ENCODE results near the gene SLC16A7. TPM values are rescaled to one million over a fixed set of nuclear protein-coding genes. Genes with fewer than 3 reads are reported as not detected.

Gene SLC16A7
- total RNA-seq, 6 experiments from 2014 or later, result 38.3 to 49.6 (median 41.7) TPM

DNA sequence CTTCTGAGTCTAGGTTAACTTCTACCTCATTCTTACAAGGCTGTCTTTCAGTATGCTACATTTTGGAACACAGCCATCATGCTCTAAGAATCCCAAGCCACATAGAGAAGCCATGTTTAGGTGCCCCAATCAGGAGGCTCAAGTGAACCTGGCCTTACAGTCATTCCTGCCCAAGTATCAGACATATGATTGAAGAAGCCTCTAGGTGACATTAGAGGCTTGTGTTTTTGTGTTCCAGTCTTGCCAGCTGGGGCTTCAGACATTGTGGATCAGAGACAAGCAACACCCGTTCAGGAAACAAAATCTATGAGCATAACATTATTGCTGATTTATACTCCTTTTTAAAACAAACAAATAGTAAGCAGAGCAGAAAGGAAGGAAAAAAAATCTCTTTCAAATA lies 8.1 kb upstream of the SLC16A7 start:
- no peaks in the 10 kb centered on the region; the same call in 1 of the 2 replicates for H3K27me3 Mint-ChIP-seq (ENCODE audit: insufficient read depth)
- H3K36me3 Mint-ChIP-seq (ENCODE audit: low read depth), result no peaks in the 10 kb centered on the region
- no peak overlapping the region for H3K27ac Mint-ChIP-seq
- H3K4me3 Mint-ChIP-seq, result no peak overlapping the region
- no peak for DNase-seq
- no peaks in the 10 kb centered on the region for H3K9me3 Mint-ChIP-seq
- TF ChIP-seq, protein P1, sequence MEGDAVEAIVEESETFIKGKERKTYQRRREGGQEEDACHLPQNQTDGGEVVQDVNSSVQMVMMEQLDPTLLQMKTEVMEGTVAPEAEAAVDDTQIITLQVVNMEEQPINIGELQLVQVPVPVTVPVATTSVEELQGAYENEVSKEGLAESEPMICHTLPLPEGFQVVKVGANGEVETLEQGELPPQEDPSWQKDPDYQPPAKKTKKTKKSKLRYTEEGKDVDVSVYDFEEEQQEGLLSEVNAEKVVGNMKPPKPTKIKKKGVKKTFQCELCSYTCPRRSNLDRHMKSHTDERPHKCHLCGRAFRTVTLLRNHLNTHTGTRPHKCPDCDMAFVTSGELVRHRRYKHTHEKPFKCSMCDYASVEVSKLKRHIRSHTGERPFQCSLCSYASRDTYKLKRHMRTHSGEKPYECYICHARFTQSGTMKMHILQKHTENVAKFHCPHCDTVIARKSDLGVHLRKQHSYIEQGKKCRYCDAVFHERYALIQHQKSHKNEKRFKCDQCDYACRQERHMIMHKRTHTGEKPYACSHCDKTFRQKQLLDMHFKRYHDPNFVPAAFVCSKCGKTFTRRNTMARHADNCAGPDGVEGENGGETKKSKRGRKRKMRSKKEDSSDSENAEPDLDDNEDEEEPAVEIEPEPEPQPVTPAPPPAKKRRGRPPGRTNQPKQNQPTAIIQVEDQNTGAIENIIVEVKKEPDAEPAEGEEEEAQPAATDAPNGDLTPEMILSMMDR (IDR thresholded peaks at IDR 0.05), result no peak
- H3K4me1 Mint-ChIP-seq (ENCODE audit: low read depth), result peaks cover 5% of the 10 kb centered on the region; the same call in 1 of the 2 replicates

DNA sequence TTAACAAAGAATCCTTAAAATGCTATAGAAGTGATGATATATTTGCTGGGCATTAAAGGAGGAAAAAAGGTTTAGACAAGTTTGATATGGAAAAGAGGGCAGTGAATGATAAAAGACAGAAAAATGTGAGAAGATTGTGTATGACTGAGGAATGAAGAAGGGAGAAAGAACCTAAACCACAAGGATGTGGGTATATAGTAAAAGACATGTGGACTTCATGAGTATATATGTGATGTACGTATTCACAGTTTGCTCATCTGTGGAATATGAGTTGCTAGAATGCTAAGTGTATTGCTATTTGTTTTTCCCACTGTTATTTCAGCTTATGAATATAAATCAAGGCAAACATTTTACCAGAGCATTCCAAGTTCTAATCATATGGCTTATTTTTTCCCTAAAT lies 2.1 kb upstream of the SLC16A7 start:
- Mint-ChIP-seq H3K4me1 (ENCODE audit: low read depth) (peaks cover 45% of the 10 kb centered on the region), H3K9me3 (no peaks in the 10 kb centered on the region), H3K27ac (no peak overlapping the region), H3K27me3 (ENCODE audit: insufficient read depth) (peaks cover 3% of the 10 kb centered on the region; the same call in 1 of the 2 replicates), H3K4me3 (no peak overlapping the region), H3K36me3 (ENCODE audit: low read depth) (peaks cover under 1% of the 10 kb centered on the region)
- TF ChIP-seq, protein P1 (IDR thresholded peaks at IDR 0.05), result no peak
- no peak for DNase-seq

DNA sequence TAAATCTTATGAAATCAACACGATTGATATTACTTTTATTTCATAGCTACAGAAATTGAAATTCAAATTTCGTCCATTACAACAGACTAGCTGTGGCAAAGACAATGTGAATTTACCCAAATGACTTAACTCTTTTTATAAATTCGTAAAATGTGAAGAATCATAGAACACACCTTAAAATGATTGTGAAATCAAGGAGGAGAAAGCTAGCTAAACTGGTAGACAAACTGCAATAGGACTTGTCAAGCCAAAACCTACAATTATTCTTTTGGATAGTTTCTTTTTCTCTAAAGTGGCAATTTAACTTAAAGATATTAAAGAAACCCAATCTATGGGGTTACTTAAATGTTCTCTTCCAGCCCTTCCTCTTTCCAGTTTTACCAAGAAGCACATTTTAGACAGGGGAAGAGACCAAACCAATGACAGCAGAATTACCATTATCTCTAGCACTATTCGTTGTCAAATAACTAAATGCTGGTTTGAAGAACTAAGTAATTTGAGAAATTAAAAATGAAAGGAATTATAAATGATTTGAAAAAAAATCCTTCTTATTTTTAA lies 807 bp upstream of the SLC16A7 start:
- no peak for DNase-seq
- H3K36me3 Mint-ChIP-seq (ENCODE audit: low read depth), result peaks cover 12% of the 10 kb centered on the region
- no peaks in the 10 kb centered on the region for H3K9me3 Mint-ChIP-seq
- H3K4me3 Mint-ChIP-seq, result peak overlapping the region; percentile 89
- H3K4me1 Mint-ChIP-seq (ENCODE audit: low read depth), result peaks cover 57% of the 10 kb centered on the region
- peaks cover 3% of the 10 kb centered on the region; the same call in 1 of the 2 replicates for H3K27me3 Mint-ChIP-seq (ENCODE audit: insufficient read depth)
- H3K27ac Mint-ChIP-seq, result peak overlapping the region; percentile 67
- TF ChIP-seq, protein P1 (IDR thresholded peaks at IDR 0.05), result no peak

DNA sequence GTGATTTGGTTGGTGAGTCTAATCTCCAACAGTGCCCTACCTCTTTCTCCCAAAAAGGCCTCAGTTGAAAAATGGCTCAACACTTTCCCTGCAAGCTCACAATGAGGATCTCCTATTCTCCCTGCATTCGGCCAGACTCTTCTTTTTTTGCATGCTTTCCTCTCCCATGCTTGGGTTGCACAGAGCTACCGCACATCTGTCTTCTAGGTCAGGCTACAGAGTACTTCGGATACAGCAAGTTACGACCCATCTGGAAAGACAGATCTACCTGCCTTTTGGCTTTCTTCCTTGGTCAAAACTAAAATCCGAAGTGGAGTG lies 305 bp upstream of the SLC16A7 start:
- TF ChIP-seq, protein P1 (IDR thresholded peaks at IDR 0.05), result no peak
- no peaks in the 10 kb centered on the region for H3K9me3 Mint-ChIP-seq

DNA sequence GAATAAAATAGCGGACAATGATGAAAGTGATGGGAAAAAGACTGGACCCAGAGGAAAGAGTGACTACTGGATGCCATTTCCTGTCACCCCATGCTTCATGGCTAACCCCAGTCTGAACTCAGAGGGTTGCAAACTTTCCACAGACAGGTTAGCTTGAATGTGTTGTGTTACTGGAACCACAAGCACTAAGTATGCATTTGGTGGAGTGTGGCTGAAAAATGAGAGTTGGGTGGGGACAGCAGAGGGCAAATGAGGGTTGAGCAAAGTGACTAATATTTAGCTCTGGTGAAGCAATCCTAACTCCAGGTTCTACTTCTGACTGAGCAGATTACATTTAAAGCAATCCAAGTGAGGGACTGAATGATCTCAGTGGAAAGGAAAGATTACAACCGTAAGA lies 1.6 kb downstream of the SLC16A7 start:
- TF ChIP-seq, protein P1 (IDR thresholded peaks at IDR 0.05), result 0 out of 2 replicates have a peak, but pooled peaks have one; percentile 15
- Mint-ChIP-seq H3K27me3 (ENCODE audit: insufficient read depth) (peaks cover 3% of the 10 kb centered on the region; the same call in 1 of the 2 replicates), H3K4me1 (ENCODE audit: low read depth) (peaks cover 65% of the 10 kb centered on the region), H3K36me3 (ENCODE audit: low read depth) (peaks cover 22% of the 10 kb centered on the region), H3K4me3 (peak overlapping the region; percentile 89), H3K9me3 (no peaks in the 10 kb centered on the region), H3K27ac (peak overlapping the region; percentile 99)
- peak; percentile 96 for DNase-seq

More for the DNA sequence above, 305 bp upstream of the SLC16A7 start:
- Mint-ChIP-seq H3K36me3 (ENCODE audit: low read depth) (peaks cover 17% of the 10 kb centered on the region), H3K4me3 (peak overlapping the region; percentile 89), H3K27me3 (ENCODE audit: insufficient read depth) (peaks cover 3% of the 10 kb centered on the region; the same call in 1 of the 2 replicates), H3K4me1 (ENCODE audit: low read depth) (peaks cover 62% of the 10 kb centered on the region), H3K27ac (peak overlapping the region; percentile 67)
- DNase-seq, result no peak
